Measurements from ENCODE around the gene SRGAP3.

- no peak for TF ChIP-seq CTCF (IDR thresholded peaks at IDR 0.05)
- TF ChIP-seq POLR2A (IDR thresholded peaks at IDR 0.05): no peak
Observed at GRCh38 chr3:9119331-9119730, 130.1 kb downstream of the SRGAP3 start.
